Upper lobe of left lung (tissue), 4 donors: ENCODE results near the gene SPACA4.

Experiments
- CTCF ChIP-seq, 6 experiments: fragments of 450-650 bp in 4 of 6; fragments of 200-600 bp in 2 of 6; sonication (generic) in 2 of 6; IDR thresholded peaks; one replicate each; pipeline ENCODE4 v1.5.1; 2016 to 2019; ENCODE audit warnings: antibody characterized with exemption in 6 of 6
- POLR2A ChIP-seq, 4 donors: fragments of 450-650 bp; IDR thresholded peaks; one replicate each; pipeline ENCODE4 v1.5.1; 2016 to 2017; ENCODE audit warnings: antibody characterized with exemption in 4 of 4, mild to moderate bottlenecking in 2 of 4

DNA sequence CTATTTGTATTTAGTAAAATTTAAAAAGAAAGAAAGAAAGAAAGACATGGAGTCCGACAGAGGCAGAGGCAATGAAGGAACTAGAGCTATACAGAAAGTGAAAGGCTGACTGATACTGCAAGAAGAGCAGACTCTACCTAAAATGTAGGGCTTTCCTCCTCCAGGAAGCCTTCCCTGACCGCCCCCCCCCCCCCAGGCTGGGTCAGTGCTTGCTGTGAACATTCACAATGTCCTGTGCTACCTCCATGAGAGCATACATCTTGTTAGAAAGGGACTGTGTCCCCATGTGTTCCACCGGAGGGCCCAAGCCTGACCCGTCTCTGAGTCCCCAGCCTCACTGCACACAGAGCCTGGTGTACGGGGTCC is 45.1 kb downstream of the SPACA4 start:
- TF ChIP-seq CTCF (IDR thresholded peaks at IDR 0.05) (no peak), POLR2A (IDR thresholded peaks at IDR 0.05) (no peak)
